ENCODE results near the gene NRP2.

NRP2 gene

DNA sequence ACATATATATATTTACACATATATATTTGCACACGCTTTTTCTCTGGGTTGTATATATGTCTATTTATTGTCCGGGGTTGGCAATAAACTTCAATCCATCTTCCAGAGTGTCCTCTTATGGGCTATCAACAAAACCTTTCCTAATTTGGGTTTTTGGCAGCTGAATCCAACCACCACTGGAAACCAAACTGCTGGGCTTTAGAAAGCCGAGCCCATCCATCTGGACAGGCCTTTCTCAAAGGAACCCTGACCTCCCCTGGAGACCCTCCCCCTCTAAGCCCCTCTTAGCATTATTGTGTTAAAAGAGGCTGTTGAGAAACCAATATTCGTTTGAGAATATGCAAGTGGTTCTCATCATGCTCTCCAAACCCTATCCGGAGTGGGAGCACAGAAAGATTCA, 153.6 kb downstream of the NRP2 start:
- no peak for DNase-seq (ENCODE audit: low read depth in 2 of 2)
- no peak overlapping the region for H3K4me3 ChIP-seq (replicated peaks in 1 of 2; ENCODE audit: low read depth in 2 of 2, low read length in 2 of 2)
- TF ChIP-seq CTCF (IDR thresholded peaks at IDR 0.05; ENCODE audit: low read depth, low read length): no peak

- TF ChIP-seq CTCF (IDR thresholded peaks at IDR 0.05; ENCODE audit: low read depth, low read length): no peak
- no peak overlapping the region for H3K4me3 ChIP-seq (replicated peaks in 1 of 2; ENCODE audit: low read depth in 2 of 2, low read length in 2 of 2)
- DNase-seq (ENCODE audit: low read depth in 2 of 2): no peak
These were observed 154.3 kb downstream of the NRP2 start for GRCh38 chr2:205836477-205837221.

GRCh38 chr2:205837663-205838062, 155.4 kb downstream of the NRP2 start:
- H3K4me3 ChIP-seq (replicated peaks in 1 of 2; ENCODE audit: low read depth in 2 of 2, low read length in 2 of 2): no peak overlapping the region
- DNase-seq (ENCODE audit: low read depth in 2 of 2): no peak
- TF ChIP-seq CTCF (IDR thresholded peaks at IDR 0.05; ENCODE audit: low read depth, low read length): no peak

GRCh38 chr2:205845446-205845845, 163.1 kb downstream of the NRP2 start:
- no peak for DNase-seq (ENCODE audit: low read depth in 2 of 2)
- TF ChIP-seq CTCF (IDR thresholded peaks at IDR 0.05; ENCODE audit: low read depth, low read length): no peak
- no peak overlapping the region for H3K4me3 ChIP-seq (replicated peaks in 1 of 2; ENCODE audit: low read depth in 2 of 2, low read length in 2 of 2)

All from cardiac fibroblast (primary cell).